GM06990 (cell line): ENCODE results near the gene TMEM130.
A peak's percentile ranks its signal among the peaks of the same experiment; 100 is the strongest.

Experiments
- DNase-seq: peaks from one replicate; pipeline ENCODE4 v3.0.0-alpha.2; 2011; ENCODE audit not compliant: insufficient read length; ENCODE audit errors: extremely low read depth
- H3K27me3 ChIP-seq: replicated peaks from 2 replicates; pipeline ENCODE4 v1.6.0; 2011; ENCODE audit warnings: low read length; ENCODE audit not compliant: control insufficient read depth, insufficient read depth
- H3K36me3 ChIP-seq: 2 replicates; pipeline ENCODE4 v1.5.1; 2011; ENCODE audit warnings: low read length; ENCODE audit not compliant: control insufficient read depth, insufficient read depth
- H3K4me3 ChIP-seq: replicated peaks from 2 replicates; pipeline ENCODE4 v1.5.1; 2011; ENCODE audit warnings: low read depth, mild to moderate bottlenecking, control low read depth, low read length
- TF ChIP-seq, protein P1 (sequence below): IDR thresholded peaks from 2 replicates; pipeline ENCODE4 v1.5.1; 2011; ENCODE audit warnings: low read length, control low read depth, mild to moderate bottlenecking, inconsistent platforms; ENCODE audit not compliant: insufficient read depth, poor library complexity, severe bottlenecking

TMEM130 gene, protein sequence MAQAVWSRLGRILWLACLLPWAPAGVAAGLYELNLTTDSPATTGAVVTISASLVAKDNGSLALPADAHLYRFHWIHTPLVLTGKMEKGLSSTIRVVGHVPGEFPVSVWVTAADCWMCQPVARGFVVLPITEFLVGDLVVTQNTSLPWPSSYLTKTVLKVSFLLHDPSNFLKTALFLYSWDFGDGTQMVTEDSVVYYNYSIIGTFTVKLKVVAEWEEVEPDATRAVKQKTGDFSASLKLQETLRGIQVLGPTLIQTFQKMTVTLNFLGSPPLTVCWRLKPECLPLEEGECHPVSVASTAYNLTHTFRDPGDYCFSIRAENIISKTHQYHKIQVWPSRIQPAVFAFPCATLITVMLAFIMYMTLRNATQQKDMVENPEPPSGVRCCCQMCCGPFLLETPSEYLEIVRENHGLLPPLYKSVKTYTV

DNA sequence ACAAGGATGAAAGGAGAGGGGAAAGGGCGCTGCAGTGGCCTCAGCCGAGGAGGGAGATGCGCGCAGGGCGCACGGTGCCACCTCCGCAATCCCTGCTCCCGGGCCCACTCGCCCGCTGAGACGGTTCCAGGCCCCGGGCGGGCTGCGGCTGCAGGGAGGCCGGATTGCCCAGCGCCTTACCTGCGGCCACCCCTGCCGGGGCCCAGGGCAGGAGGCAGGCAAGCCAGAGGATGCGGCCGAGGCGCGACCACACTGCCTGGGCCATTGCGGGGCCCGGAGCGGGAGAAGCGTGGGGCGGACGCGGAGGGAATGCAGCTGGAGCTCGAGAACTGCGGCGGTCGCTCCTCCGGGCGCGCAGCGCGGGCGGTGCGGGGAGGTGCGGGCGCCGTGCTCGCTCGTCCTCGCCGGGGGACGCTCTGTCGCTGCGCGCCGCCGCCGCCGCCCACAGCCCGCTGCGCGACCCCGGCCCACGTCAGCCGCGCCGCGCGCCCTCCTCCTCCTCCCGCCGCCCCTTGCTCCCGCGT, at the start of gene TMEM130:
Gene TMEM130 (minus strand): TSS at position 418 of the 524 bp plus-strand sequence. CDS start 153 bp downstream, at position 265.
- DNase-seq, result no peak
- peaks cover 2% of the 10 kb centered on the region; the same call in 1 of the 2 replicates for H3K27me3 ChIP-seq
- TF ChIP-seq, protein P1, sequence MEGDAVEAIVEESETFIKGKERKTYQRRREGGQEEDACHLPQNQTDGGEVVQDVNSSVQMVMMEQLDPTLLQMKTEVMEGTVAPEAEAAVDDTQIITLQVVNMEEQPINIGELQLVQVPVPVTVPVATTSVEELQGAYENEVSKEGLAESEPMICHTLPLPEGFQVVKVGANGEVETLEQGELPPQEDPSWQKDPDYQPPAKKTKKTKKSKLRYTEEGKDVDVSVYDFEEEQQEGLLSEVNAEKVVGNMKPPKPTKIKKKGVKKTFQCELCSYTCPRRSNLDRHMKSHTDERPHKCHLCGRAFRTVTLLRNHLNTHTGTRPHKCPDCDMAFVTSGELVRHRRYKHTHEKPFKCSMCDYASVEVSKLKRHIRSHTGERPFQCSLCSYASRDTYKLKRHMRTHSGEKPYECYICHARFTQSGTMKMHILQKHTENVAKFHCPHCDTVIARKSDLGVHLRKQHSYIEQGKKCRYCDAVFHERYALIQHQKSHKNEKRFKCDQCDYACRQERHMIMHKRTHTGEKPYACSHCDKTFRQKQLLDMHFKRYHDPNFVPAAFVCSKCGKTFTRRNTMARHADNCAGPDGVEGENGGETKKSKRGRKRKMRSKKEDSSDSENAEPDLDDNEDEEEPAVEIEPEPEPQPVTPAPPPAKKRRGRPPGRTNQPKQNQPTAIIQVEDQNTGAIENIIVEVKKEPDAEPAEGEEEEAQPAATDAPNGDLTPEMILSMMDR, result no peak
- H3K36me3 ChIP-seq, result no peaks in the 10 kb centered on the region
- peak within 1 kb of the TSS; percentile 49 for H3K4me3 ChIP-seq

DNA sequence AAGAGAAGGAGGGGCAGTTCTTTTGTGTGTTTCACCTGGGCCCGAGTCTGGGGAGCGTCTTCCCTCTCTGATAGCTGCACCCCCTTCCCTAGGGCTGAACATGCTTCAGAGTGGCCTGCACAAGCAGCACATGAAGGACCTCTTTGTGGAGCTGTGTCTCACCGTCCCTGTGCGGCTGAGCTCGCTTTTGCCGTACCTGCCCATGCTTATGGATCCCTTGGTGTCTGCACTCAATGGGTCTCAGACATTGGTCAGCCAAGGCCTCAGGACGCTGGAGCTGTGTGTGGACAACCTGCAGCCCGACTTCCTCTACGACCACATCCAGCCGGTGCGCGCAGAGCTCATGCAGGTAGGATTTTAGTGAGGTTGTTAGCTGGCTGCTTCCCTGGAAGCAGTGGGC, 47.5 kb upstream of the TMEM130 start:
- TF ChIP-seq, protein P1, result no peak
- peaks cover 34% of the 10 kb centered on the region for H3K36me3 ChIP-seq
- H3K27me3 ChIP-seq, result no peaks in the 10 kb centered on the region
- H3K4me3 ChIP-seq, result no peak overlapping the region
- no peak for DNase-seq

DNA sequence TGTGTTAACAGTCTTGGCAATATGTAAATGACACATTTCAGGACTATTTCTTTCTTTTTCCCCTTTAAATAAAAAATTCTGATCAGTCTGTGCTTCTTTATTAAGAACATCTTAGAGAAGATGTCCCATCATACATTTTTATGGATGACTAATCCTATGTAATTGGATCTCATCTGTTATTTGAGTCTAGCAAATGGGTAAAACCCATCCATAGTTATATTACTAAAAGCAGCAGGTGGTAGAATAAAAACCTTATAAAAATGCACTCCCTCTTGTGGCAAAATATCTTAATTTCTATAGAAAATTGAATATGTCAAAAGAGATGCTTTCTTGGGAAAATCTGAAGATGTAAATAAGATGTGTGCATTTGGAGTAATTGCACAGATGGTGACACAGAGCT, 43.8 kb upstream of the TMEM130 start:
- H3K36me3 ChIP-seq, result peaks cover 28% of the 10 kb centered on the region
- TF ChIP-seq, protein P1, result no peak

DNA sequence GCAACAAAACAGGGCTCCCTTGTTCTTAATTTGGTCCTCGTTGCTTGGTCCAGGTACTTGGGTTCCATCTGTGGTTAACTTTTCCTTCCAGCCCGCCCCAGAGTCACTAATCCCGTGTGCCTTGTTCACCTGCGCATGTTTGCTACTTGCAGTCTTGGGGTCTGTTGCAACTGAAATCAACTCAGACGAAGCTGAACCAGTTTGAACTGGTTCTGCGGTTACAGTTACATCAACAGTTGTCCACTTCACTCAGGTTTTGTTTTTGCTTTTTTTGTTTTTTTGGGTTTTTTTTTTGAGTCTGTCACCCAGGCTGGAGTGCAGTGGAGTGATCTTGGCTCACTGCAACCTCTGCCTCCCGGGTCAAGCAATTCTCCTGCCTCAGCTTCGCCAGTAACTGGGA, 43.2 kb upstream of the TMEM130 start:
- peaks cover 31% of the 10 kb centered on the region for H3K36me3 ChIP-seq

More for the DNA sequence above, 43.8 kb upstream of the TMEM130 start:
- Histone ChIP-seq H3K27me3 (no peaks in the 10 kb centered on the region), H3K4me3 (no peak overlapping the region)
- DNase-seq, result no peak

DNA sequence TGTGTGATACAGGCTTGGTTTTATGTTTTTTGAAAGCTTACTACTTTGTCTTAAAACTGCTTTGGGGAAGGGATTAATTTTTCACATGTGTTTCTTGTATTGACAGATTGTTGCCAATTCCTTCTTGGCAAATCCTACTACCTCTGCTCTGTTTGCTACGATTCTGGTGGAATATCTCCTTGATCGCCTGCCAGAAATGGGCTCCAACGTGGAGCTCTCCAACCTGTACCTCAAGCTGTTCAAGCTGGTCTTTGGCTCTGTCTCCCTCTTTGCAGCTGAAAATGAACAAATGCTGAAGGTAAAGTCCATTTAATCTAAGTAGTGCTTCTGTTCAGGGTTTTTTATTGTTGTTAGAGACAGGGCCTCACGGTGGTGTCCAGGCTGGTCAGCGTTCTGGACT, 42.1 kb upstream of the TMEM130 start:
- H3K36me3 ChIP-seq, result peaks cover 27% of the 10 kb centered on the region
- TF ChIP-seq, protein P1, result no peak
- no peak overlapping the region for H3K4me3 ChIP-seq
- H3K27me3 ChIP-seq, result no peaks in the 10 kb centered on the region
- DNase-seq, result no peak

More for the DNA sequence above, 43.2 kb upstream of the TMEM130 start:
- TF ChIP-seq, protein P1, result no peak
- Histone ChIP-seq H3K27me3 (no peaks in the 10 kb centered on the region), H3K4me3 (no peak overlapping the region)
- DNase-seq, result no peak
